HEK293 (cell line): ENCODE results near the gene CLK2.

ENCODE experiments used
- BCL11B ChIP-seq: fragments of 450-650 bp; formaldehyde crosslinking; IDR thresholded peaks from 2 replicates; pipeline ENCODE4 v1.5.1; 2016; ENCODE audit warnings: low read depth, missing biosample characterization, missing genetic modification characterization
- EGR2 ChIP-seq: fragments of 450-650 bp; formaldehyde crosslinking; IDR thresholded peaks from 2 replicates; pipeline ENCODE4 v1.5.1; 2016; ENCODE audit warnings: low read depth, missing biosample characterization, missing genetic modification characterization
- GLI4 ChIP-seq: fragments of 450-650 bp; formaldehyde crosslinking; IDR thresholded peaks from 2 replicates; pipeline ENCODE4 v1.5.1; 2016; ENCODE audit warnings: missing biosample characterization, missing genetic modification characterization
- GLIS1 ChIP-seq: fragments of 450-650 bp; formaldehyde crosslinking; IDR thresholded peaks from 2 replicates; pipeline ENCODE4 v1.5.1; 2016; ENCODE audit warnings: missing biosample characterization, missing genetic modification characterization
- HOXD13 ChIP-seq: sonication (generic); formaldehyde crosslinking; IDR thresholded peaks from 2 replicates; pipeline ENCODE4 v1.8.0; 2022; ENCODE audit warnings: missing genetic modification reagents, borderline replicate concordance
- KLF10 ChIP-seq: fragments of 450-650 bp; IDR thresholded peaks from 2 replicates; pipeline ENCODE4 v1.5.1; 2018; ENCODE audit warnings: missing biosample characterization, mild to moderate bottlenecking, missing genetic modification characterization
- MZF1 ChIP-seq: fragments of 450-650 bp; formaldehyde crosslinking; IDR thresholded peaks from 2 replicates; pipeline ENCODE4 v1.5.1; 2017; ENCODE audit warnings: missing biosample characterization, missing genetic modification characterization, borderline replicate concordance
- PATZ1 ChIP-seq: fragments of 450-650 bp; formaldehyde crosslinking; IDR thresholded peaks from 2 replicates; pipeline ENCODE4 v1.5.1; 2016; ENCODE audit warnings: missing biosample characterization, missing genetic modification characterization
- PRDM6 ChIP-seq: fragments of 450-650 bp; formaldehyde crosslinking; IDR thresholded peaks from 2 replicates; pipeline ENCODE4 v1.5.1; 2017; ENCODE audit warnings: missing biosample characterization, missing genetic modification characterization
- TRIM28 ChIP-seq: IDR thresholded peaks from 2 replicates; pipeline ENCODE4 v1.6.1; 2011; ENCODE audit warnings: low read length, control low read depth, borderline replicate concordance
- WT1 ChIP-seq: fragments of 450-650 bp; formaldehyde crosslinking; IDR thresholded peaks from 2 replicates; pipeline ENCODE4 v1.5.1; 2016; ENCODE audit warnings: missing biosample characterization, missing genetic modification characterization
- YY2 ChIP-seq: fragments of 450-650 bp; formaldehyde crosslinking; IDR thresholded peaks from 2 replicates; pipeline ENCODE4 v1.5.1; 2016; ENCODE audit warnings: missing biosample characterization, missing genetic modification characterization
- ZFHX2 ChIP-seq: fragments of 450-650 bp; formaldehyde crosslinking; conservative IDR thresholded peaks from 2 replicates; pipeline ENCODE4 v1.5.1; 2016; ENCODE audit warnings: missing biosample characterization, missing genetic modification characterization
- ZNF16 ChIP-seq: fragments of 450-650 bp; formaldehyde crosslinking; IDR thresholded peaks from 2 replicates; pipeline ENCODE4 v1.5.1; 2016; ENCODE audit warnings: low read depth, missing biosample characterization, missing genetic modification characterization
- ZNF174 ChIP-seq: fragments of 450-650 bp; formaldehyde crosslinking; IDR thresholded peaks from 2 replicates; pipeline ENCODE4 v1.5.0; 2017; ENCODE audit warnings: missing biosample characterization, mild to moderate bottlenecking, missing genetic modification characterization
- ZNF449 ChIP-seq: fragments of 450-650 bp; formaldehyde crosslinking; IDR thresholded peaks from 2 replicates; pipeline ENCODE4 v1.5.1; 2017; ENCODE audit warnings: missing biosample characterization, mild to moderate bottlenecking, missing genetic modification characterization, moderate library complexity
- ZNF510 ChIP-seq: fragments of 450-650 bp; formaldehyde crosslinking; IDR thresholded peaks from 2 replicates; pipeline ENCODE4 v1.5.1; 2018; ENCODE audit warnings: mild to moderate bottlenecking, missing genetic modification characterization, missing biosample characterization; ENCODE audit not compliant: insufficient replicate concordance
- ZNF530 ChIP-seq: fragments of 450-650 bp; formaldehyde crosslinking; IDR thresholded peaks from 2 replicates; pipeline ENCODE4 v1.5.1; 2016; ENCODE audit warnings: low read depth, missing biosample characterization, missing genetic modification characterization
- ZNF571 ChIP-seq: fragments of 450-650 bp; formaldehyde crosslinking; IDR thresholded peaks from 2 replicates; pipeline ENCODE4 v1.5.0; 2017; ENCODE audit warnings: missing biosample characterization, missing genetic modification characterization
- ZNF600 ChIP-seq: fragments of 450-650 bp; formaldehyde crosslinking; IDR thresholded peaks from 2 replicates; pipeline ENCODE4 v1.5.1; 2016; ENCODE audit warnings: missing biosample characterization, missing genetic modification characterization
- ZNF610 ChIP-seq: fragments of 450-650 bp; formaldehyde crosslinking; IDR thresholded peaks from 2 replicates; pipeline ENCODE4 v1.5.1; 2016; ENCODE audit warnings: missing biosample characterization, missing genetic modification characterization, borderline replicate concordance
- ZNF624 ChIP-seq: fragments of 450-650 bp; formaldehyde crosslinking; IDR thresholded peaks from 2 replicates; pipeline ENCODE4 v1.5.1; 2017; ENCODE audit warnings: missing biosample characterization, missing genetic modification characterization
- ZNF704 ChIP-seq: fragments of 450-650 bp; formaldehyde crosslinking; IDR thresholded peaks from 2 replicates; pipeline ENCODE4 v1.5.1; 2016; ENCODE audit warnings: missing biosample characterization, missing genetic modification characterization
- TF ChIP-seq, protein P1 (sequence below): fragments of 450-650 bp; formaldehyde crosslinking; IDR thresholded peaks from 2 replicates; pipeline ENCODE4 v1.5.1; 2016; ENCODE audit warnings: missing biosample characterization, missing genetic modification characterization
- TF ChIP-seq, protein P2 (sequence below): sonication (generic); formaldehyde crosslinking; IDR thresholded peaks from 2 replicates; pipeline ENCODE4 v1.8.1; 2022; ENCODE audit warnings: mild to moderate bottlenecking, moderate library complexity, missing genetic modification reagents
- TF ChIP-seq, protein P3 (sequence below): fragments of 450-650 bp; formaldehyde crosslinking; IDR thresholded peaks from 2 replicates; pipeline ENCODE4 v1.5.1; 2017; ENCODE audit warnings: missing biosample characterization, missing genetic modification characterization

The CLK2 gene

DNA sequence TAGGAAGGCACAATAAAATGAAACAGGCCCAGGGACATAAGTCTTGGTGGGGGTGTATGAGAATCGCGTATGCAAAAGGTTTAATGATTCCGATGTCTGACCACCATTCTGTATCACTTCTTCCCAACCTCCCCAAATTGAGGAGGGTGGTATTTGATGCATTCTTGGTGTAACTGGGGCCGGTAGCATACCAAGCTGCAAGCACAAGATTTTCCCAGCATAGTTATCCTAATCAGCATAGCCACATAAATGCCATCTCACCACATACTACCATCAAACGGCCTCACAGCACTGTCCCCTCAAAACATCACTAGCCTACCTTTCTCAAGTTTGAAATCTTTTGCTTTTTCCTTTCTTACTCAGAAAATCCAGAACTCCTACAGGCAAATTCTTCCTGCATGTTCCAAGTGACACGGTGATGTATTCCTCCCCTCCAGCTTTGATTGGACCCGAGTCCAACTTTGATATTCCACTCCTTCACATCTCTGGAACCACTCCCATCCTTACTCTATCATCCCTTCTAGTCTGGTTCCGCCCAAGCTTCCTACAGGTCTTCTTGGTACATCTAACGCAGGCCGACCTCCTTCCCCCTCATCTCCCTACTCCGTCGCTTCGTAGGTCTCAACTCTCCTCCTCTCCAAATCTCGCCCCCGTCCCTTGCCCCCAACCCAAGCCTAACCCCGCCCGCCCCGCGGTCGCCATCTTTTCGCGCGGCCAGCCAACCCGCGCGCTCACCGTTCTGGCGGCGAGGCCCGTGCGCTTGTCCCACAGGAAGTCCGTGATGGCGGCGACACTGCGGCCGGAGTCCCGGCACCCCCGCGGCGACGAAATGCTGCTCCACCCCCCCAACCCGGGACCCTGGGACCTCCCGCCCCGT, 600 bp downstream of the CLK2 start (continued):
- TF ChIP-seq, protein P1, sequence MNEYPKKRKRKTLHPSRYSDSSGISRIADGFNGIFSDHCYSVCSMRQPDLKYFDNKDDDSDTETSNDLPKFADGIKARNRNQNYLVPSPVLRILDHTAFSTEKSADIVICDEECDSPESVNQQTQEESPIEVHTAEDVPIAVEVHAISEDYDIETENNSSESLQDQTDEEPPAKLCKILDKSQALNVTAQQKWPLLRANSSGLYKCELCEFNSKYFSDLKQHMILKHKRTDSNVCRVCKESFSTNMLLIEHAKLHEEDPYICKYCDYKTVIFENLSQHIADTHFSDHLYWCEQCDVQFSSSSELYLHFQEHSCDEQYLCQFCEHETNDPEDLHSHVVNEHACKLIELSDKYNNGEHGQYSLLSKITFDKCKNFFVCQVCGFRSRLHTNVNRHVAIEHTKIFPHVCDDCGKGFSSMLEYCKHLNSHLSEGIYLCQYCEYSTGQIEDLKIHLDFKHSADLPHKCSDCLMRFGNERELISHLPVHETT: peak; percentile 57; the same call in 1 of the 2 replicates
- peak; percentile 89 for TF ChIP-seq YY2 (tag by site-specific recombination)
- no peak for TF ChIP-seq ZNF704 (tag by site-specific recombination)
- TF ChIP-seq ZNF510: no peak
- TF ChIP-seq ZNF571: no peak
- peak; percentile 82 for TF ChIP-seq PATZ1 (tag by site-specific recombination)
- TF ChIP-seq HOXD13 (CRISPR knock-in tag): no peak
- peak; percentile 62 for TF ChIP-seq ZNF600 (tag by site-specific recombination)
- no peak for TF ChIP-seq TRIM28
- peak; percentile 53 for TF ChIP-seq ZFHX2 (tag by site-specific recombination)
- peak; percentile 66 for TF ChIP-seq EGR2
- TF ChIP-seq KLF10: no peak
- no peak for TF ChIP-seq GLIS1
- TF ChIP-seq, protein P2, sequence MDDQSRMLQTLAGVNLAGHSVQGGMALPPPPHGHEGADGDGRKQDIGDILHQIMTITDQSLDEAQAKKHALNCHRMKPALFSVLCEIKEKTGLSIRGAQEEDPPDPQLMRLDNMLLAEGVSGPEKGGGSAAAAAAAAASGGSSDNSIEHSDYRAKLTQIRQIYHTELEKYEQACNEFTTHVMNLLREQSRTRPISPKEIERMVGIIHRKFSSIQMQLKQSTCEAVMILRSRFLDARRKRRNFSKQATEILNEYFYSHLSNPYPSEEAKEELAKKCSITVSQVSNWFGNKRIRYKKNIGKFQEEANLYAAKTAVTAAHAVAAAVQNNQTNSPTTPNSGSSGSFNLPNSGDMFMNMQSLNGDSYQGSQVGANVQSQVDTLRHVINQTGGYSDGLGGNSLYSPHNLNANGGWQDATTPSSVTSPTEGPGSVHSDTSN (CRISPR knock-in tag): no peak
- no peak for TF ChIP-seq MZF1
- TF ChIP-seq, protein P3, sequence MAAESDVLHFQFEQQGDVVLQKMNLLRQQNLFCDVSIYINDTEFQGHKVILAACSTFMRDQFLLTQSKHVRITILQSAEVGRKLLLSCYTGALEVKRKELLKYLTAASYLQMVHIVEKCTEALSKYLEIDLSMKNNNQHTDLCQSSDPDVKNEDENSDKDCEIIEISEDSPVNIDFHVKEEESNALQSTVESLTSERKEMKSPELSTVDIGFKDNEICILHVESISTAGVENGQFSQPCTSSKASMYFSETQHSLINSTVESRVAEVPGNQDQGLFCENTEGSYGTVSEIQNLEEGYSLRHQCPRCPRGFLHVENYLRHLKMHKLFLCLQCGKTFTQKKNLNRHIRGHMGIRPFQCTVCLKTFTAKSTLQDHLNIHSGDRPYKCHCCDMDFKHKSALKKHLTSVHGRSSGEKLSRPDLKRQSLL: peak; percentile 87; the same call in 1 of the 2 replicates
- no peak for TF ChIP-seq ZNF624 (tag by site-specific recombination)
- TF ChIP-seq PRDM6: no peak
- no peak for TF ChIP-seq ZNF610 (tag by site-specific recombination)
- TF ChIP-seq ZNF530 (tag by site-specific recombination): no peak
- TF ChIP-seq WT1: peak; percentile 17; the same call in 1 of the 2 replicates
- TF ChIP-seq ZNF174 (tag by site-specific recombination): no peak
- no peak; the same call in 1 of the 2 replicates for TF ChIP-seq GLI4 (tag by site-specific recombination)
- TF ChIP-seq ZNF449: 0 out of 2 replicates have a peak, but pooled peaks have one; percentile 45
- TF ChIP-seq BCL11B (tag by site-specific recombination): no peak
- no peak for TF ChIP-seq ZNF16 (tag by site-specific recombination)
